ENCODE results near the gene NR3C2. TPM values are rescaled to one million over a fixed set of nuclear protein-coding genes. Genes with fewer than 3 reads are reported as not detected.

Gene NR3C2
- total and polyA plus RNA-seq, 4 donors = 2.0 to 11.5 (median 3.2) TPM

DNA sequence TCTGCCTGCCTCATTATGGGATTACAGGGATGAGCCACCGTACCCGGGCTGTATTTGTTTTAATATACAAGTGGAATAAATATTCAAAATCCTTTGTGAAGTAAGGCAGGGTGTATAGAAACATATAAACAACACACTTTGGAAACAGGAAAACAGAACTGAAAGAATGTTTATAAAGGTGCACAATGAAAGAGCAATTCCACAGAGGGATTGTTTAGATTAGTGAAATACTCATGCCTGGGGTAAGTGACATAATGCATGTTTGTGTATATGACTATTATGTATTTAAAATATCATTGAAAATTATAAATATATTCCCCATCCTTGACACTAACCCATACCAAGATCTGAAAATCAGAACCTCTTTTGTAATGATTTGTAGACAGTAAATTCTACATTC is 45.0 kb upstream of the NR3C2 start:
- no peaks in the 10 kb centered on the region for H3K4me1 ChIP-seq (ENCODE audit: control insufficient read depth in 4 of 4, insufficient read depth in 4 of 4, low read length in 3 of 4)
- H3K36me3 ChIP-seq (ENCODE audit: control insufficient read depth in 4 of 4, insufficient read depth in 3 of 4, low read depth in 1 of 4, low read length in 3 of 4) = no peaks in the 10 kb centered on the region
- no peak overlapping the region for H3K4me3 ChIP-seq (ENCODE audit: low read depth in 1 of 3, low read length in 3 of 3)
- H3K27me3 ChIP-seq (ENCODE audit: control insufficient read depth in 4 of 4, insufficient read depth in 4 of 4, low read length in 3 of 4) = no peaks in the 10 kb centered on the region
- H3K9me3 ChIP-seq (ENCODE audit: control insufficient read depth in 4 of 4, low read length in 3 of 4) = peaks cover 0 to 3% (median 1%) of the 10 kb centered on the region in 4 donors
- no peak for DNase-seq (ENCODE audit: low spot score)
- no peak overlapping the region for H3K27ac ChIP-seq (ENCODE audit: low read depth in 1 of 2, low read length in 2 of 2)
- TF ChIP-seq SP1 (IDR thresholded peaks at IDR 0.05) (no peak), EGR1 (IDR thresholded peaks at IDR 0.05; ENCODE audit: low read depth in 2 of 2) (no peak), REST (IDR thresholded peaks at IDR 0.05) (no peak), FOXA1 (IDR thresholded peaks at IDR 0.05) (no peak), TAF1 (conservative IDR thresholded peaks at IDR 0.05) (no peak), ATF3 (IDR thresholded peaks at IDR 0.05) (no peak), ZBTB33 (IDR thresholded peaks at IDR 0.05) (no peak)
- TF ChIP-seq, protein P1, sequence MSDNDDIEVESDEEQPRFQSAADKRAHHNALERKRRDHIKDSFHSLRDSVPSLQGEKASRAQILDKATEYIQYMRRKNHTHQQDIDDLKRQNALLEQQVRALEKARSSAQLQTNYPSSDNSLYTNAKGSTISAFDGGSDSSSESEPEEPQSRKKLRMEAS (IDR thresholded peaks at IDR 0.05) = no peak
- no peak overlapping the region for H3K9ac ChIP-seq (ENCODE audit: low read depth in 1 of 2, low read length in 2 of 2)
- 37% methylated on average over 2 of the region's 2 CpGs for WGBS

DNA sequence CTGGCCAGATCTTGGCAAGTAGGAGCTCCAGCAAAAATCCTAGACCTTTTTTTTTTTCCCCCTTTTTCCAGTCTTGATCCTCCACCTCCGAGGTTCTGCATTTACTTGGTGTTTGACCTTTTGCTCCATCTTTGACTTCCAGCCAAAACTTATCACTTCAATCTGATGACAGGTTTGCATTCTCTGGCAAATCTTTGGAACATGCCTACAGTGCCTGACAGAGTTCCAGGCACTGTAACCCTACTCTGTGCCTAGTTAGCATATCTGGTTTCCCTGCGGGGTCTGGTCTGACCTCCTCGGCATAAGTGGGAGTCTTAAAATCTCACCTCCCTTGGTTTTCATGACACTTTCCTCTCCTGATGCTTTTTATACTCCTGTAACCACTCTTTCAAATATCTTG is 39.4 kb upstream of the NR3C2 start:
- no peak overlapping the region for H3K9ac ChIP-seq (ENCODE audit: low read depth in 1 of 2, low read length in 2 of 2)
- no peak for DNase-seq (ENCODE audit: low spot score)
- no peaks in the 10 kb centered on the region for H3K36me3 ChIP-seq (ENCODE audit: control insufficient read depth in 4 of 4, insufficient read depth in 3 of 4, low read depth in 1 of 4, low read length in 3 of 4)
- no peak overlapping the region for H3K27ac ChIP-seq (ENCODE audit: low read depth in 1 of 2, low read length in 2 of 2)
- no peaks in the 10 kb centered on the region for H3K27me3 ChIP-seq (ENCODE audit: control insufficient read depth in 4 of 4, insufficient read depth in 4 of 4, low read length in 3 of 4)
- H3K4me1 ChIP-seq (ENCODE audit: control insufficient read depth in 4 of 4, insufficient read depth in 4 of 4, low read length in 3 of 4) = no peaks in the 10 kb centered on the region
- peaks cover 0 to 3% (median 1%) of the 10 kb centered on the region in 4 donors for H3K9me3 ChIP-seq (ENCODE audit: control insufficient read depth in 4 of 4, low read length in 3 of 4)
- no peak overlapping the region for H3K4me3 ChIP-seq (ENCODE audit: low read depth in 1 of 3, low read length in 3 of 3)
- TF ChIP-seq HNF4G (IDR thresholded peaks at IDR 0.05) (no peak), EGR1 (IDR thresholded peaks at IDR 0.05; ENCODE audit: low read depth in 2 of 2) (no peak), FOXA1 (IDR thresholded peaks at IDR 0.05) (no peak), NR2F2 (IDR thresholded peaks at IDR 0.05) (no peak), ZBTB33 (IDR thresholded peaks at IDR 0.05) (no peak), RXRA (IDR thresholded peaks at IDR 0.05) (no peak), SP1 (IDR thresholded peaks at IDR 0.05) (no peak), JUND (IDR thresholded peaks at IDR 0.05) (no peak), RAD21 (IDR thresholded peaks at IDR 0.05) (no peak), REST (IDR thresholded peaks at IDR 0.05) (no peak)
- TF ChIP-seq, protein P2, sequence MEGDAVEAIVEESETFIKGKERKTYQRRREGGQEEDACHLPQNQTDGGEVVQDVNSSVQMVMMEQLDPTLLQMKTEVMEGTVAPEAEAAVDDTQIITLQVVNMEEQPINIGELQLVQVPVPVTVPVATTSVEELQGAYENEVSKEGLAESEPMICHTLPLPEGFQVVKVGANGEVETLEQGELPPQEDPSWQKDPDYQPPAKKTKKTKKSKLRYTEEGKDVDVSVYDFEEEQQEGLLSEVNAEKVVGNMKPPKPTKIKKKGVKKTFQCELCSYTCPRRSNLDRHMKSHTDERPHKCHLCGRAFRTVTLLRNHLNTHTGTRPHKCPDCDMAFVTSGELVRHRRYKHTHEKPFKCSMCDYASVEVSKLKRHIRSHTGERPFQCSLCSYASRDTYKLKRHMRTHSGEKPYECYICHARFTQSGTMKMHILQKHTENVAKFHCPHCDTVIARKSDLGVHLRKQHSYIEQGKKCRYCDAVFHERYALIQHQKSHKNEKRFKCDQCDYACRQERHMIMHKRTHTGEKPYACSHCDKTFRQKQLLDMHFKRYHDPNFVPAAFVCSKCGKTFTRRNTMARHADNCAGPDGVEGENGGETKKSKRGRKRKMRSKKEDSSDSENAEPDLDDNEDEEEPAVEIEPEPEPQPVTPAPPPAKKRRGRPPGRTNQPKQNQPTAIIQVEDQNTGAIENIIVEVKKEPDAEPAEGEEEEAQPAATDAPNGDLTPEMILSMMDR (IDR thresholded peaks at IDR 0.05; ENCODE audit: low read depth, low read length, missing input control) = no peak
- TF ChIP-seq, protein P1 (IDR thresholded peaks at IDR 0.05) = no peak
- 64% methylated on average over 3 of the region's 3 CpGs for WGBS
